HG03196 (cell line): ENCODE data around the gene NRXN3.

Source experiments
- ATAC-seq: cut with Tn5 transposase; IDR thresholded peaks from one replicate; pipeline ENCODE4 v1.9.1; 2021; ENCODE audit not compliant: unreplicated experiment

Gene NRXN3

DNA sequence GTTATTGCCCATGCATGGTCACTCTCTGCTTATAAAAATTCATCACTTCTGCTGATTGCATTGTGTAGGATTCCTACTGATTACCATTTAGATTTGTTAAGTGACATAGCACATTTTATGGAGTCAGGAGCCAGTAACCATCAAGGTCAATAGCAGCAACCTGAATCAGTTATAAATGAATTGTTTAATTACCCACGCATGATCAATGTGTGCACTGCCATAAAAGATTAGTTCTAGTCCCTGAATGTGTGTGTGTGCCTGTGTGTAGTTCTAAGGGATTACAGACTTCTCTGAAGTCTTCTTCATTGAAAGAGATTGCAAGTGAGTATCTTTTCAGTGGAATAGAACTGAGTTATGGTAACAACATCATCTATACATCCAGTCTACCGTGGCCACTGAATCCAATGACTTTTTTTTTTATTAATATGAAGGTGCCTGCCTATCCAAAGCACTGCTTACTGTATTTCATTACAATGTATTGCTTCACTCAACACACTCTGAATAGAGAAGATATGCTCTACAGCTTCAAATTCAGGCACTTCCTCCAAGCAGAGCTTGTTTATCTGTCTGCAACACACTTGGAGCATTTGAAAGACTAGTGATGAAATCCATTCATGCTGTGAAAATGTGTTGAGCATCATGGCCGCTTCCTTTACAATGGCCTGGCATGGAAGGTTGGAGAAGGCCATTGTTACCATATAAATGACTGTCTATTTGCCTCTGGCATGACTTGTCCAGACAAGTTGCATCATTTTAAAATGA lies 1659.4 kb downstream of the NRXN3 start:
- no peak for ATAC-seq

DNA sequence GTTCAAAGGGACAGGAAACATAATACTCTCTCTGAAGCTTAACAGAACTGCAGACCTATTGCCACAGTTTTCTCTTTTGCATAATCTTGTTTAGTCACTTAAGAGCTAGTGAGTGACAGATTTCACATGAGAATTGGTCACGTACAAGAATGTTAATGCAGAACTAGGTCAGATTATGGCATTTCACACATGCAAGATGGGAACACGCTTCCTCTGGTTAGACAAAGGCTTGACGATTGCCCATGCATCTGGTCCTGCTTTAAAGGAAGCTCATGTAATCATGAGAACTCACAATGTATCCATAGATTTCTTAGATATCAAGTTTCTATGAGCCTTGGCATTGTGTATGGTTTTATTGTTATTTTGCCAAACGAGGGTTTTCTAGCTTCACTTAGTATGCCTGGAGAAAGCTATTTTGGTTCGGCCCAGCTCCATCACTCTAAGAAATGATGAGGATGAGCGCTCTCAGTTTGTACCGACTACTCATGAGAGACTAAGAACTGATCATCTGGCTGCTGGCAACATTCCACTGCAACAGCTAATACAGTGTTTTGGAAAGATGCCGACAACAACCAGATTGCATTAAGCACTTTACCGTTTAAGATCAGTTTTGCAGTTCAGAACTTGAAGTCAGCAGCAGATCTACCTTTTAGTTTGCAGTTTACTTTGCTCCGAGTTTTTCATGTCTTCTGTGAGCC lies 1661.2 kb downstream of the NRXN3 start:
- no peak for ATAC-seq

DNA sequence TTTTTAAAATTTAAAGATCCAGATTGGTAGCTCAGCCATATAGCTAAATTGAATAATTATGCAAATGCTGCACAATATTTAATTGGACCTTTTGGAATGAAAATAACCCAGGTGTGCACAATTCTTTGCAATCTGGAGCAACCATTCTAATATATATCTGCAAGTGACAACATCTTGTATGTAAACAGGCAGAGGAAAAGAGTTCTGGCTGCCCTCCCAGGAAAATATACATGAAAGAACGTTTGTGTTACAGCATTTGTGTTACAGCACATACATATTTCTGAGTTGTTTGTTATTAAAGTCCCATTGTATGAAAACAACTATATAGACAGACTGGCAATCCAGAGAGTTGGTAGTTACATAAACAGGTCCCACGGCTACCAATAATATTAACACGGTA lies 1663.6 kb downstream of the NRXN3 start:
- no peak for ATAC-seq

- ATAC-seq: no peak
Observed at GRCh38 chr14:79834868-79835267, 1664.7 kb downstream of the NRXN3 start.

GRCh38 chr14:79836577-79836976 lies 1666.4 kb downstream of the NRXN3 start:
- no peak for ATAC-seq

GRCh38 chr14:79837699-79838098 lies 1667.5 kb downstream of the NRXN3 start:
- no peak for ATAC-seq

- no peak for ATAC-seq
Observed at GRCh38 chr14:79840103-79840502, 1669.9 kb downstream of the NRXN3 start.

- ATAC-seq: no peak
Observed at GRCh38 chr14:79840831-79841230, 1670.7 kb downstream of the NRXN3 start.

- no peak for ATAC-seq
Observed at GRCh38 chr14:79841433-79841832, 1671.3 kb downstream of the NRXN3 start.

GRCh38 chr14:79842270-79842669 lies 1672.1 kb downstream of the NRXN3 start:
- no peak for ATAC-seq

- no peak for ATAC-seq
Observed at GRCh38 chr14:79852950-79853744, 1683.0 kb downstream of the NRXN3 start.

- ATAC-seq: no peak
Observed at GRCh38 chr14:79855789-79856188, 1685.6 kb downstream of the NRXN3 start.

DNA sequence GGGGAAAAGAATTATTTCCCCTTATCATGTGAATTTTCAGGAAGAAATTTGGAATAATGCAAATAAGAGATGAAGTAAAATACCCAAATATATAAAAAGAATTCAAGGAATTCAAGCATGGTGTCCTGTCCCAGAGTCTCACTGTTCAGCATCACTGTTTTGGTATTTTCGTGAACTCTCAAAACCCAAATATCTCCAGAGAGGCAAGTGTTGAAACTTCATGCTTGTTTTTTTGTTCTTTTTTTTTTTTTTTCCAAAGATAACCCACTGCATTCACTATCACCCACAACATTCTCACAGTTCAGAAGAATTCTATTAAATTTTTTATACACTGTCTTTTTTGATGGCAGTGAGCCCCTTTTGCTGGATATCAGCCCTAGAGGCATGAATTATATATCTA lies 1686.2 kb downstream of the NRXN3 start:
- ATAC-seq: no peak

GRCh38 chr14:79861111-79861510 lies 1690.9 kb downstream of the NRXN3 start:
- no peak for ATAC-seq

- ATAC-seq: no peak
Observed at GRCh38 chr14:79862045-79862444, 1691.9 kb downstream of the NRXN3 start.

GRCh38 chr14:79871136-79871535 lies 1701.0 kb downstream of the NRXN3 start:
- ATAC-seq: no peak

DNA sequence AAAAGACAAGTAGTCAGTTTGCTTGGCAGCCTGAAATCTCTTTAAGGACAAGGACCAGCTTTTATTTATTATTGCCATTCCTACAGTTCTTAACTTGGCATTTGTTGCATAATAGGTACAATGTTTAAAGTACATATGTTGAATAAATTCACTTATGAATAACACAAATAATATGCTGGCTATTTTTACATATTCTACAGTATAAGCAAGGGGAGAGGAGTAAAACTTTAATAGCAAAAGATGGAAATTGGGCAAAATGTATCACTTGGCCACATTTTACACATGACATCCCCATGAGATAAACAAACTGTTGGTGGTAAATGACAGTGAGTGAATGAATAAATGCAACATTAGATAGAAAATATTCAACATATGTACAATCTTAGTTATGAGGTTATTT lies 1708.1 kb downstream of the NRXN3 start:
- ATAC-seq: no peak

- ATAC-seq: no peak
Observed at GRCh38 chr14:79878785-79879184, 1708.6 kb downstream of the NRXN3 start.

- no peak for ATAC-seq
Observed at GRCh38 chr14:79881299-79881698, 1711.1 kb downstream of the NRXN3 start.

DNA sequence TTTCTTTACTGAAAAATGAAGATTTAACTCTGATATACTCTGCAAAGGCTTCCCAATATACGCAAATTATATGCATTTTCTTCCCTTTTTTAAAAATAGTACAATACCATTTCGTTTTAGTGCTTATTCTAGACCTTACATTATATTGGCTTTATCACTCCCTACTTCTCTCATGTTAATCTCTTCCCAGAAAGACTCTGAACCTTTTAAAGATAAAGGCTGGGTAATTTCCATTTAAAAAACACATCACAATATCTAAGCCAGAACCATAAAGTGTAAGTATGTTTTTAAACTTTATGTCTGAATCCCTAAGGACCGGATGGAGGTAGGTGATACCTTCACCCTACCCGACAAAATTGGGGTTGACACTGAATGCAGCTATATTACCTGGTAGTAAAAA lies 1720.4 kb downstream of the NRXN3 start:
- no peak for ATAC-seq

DNA sequence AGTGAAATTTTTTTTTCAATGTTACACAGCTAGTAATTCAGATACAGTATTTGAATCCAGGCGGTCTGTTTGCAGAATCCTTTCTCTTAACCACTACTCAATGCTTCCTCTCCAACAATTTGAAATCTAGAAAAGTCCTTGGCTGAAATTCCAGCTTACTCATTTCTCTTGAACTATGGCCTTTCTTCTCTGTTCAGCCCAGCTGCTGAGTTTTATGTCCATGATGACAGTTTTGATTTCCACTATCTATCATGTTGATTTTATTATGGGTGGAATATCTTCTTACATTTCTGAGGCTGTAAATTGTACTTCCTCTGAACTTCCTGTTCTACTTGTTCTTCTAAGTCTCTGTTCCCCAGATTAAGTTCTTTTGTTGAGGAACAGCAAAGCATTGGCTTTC lies 1725.8 kb downstream of the NRXN3 start:
- no peak for ATAC-seq

- ATAC-seq: no peak
Observed at GRCh38 chr14:79899610-79900009, 1729.4 kb downstream of the NRXN3 start.
